Non-pigmented ciliary epithelial cell (primary cell): ENCODE results near the gene EFTUD2.
"Not testable (repeated sequence)": the region's sequence is repeated elsewhere in the genome, so short reads cannot be mapped to it uniquely, and the experiment has no call there.

Experiments
- DNase-seq: peaks from one replicate; pipeline ENCODE4 v3.0.0-alpha.2; 2010; ENCODE audit warnings: low read depth

The EFTUD2 gene

GRCh38 chr17:44848961-44849489, 50.2 kb downstream of the EFTUD2 start:
- no peak for DNase-seq

DNA sequence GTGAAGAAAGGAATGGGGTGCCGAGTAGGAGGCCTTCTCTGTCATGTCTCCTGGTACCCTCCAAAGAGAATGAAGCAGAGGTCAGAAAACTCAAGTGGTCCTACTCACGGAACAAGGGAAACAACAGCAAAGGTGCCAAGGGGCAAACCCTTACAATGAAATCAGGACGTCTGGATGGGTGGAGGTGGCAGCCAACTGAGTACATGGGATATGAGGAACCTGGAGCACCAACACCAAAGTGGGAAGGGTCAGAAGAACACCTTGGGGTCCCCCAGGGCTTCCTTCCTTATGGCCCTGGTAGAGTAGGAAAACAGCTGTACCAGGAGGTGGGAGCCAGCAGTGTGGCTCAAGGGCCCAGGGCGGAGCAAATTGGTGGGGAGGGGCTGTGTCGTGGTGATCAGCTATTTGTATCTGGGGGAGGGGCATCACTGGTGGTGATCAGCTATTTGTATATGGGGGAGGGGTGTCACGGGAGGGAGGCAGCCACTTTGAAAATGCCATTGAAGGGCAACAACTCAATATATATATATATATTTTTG, 50.9 kb downstream of the EFTUD2 start:
- DNase-seq: no peak

DNA sequence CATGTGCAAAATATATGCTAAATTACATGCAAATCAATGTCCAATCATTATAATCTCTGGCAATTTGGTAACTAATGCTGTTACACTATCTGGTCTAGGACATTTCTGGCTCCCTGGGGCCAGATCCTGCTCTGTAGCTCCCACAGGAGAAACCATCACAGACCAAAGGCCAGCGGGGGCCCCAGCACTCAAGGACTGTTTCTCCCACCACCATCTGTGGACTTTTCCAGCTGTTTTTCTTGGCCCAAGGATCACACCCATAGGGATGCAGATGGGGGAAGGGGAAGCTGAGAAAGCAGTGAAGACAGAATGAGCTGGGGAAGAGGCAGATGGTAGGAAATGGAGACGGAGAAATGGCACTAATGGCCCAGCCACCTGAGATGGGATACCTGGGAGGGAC, 51.7 kb downstream of the EFTUD2 start, which contains the start of gene HIGD1B:
TSS of gene HIGD1B (plus strand) at position 298 of the 400 bp plus-strand sequence. CDS start 270 bp downstream, outside the sequence.
- no peak for DNase-seq

DNA sequence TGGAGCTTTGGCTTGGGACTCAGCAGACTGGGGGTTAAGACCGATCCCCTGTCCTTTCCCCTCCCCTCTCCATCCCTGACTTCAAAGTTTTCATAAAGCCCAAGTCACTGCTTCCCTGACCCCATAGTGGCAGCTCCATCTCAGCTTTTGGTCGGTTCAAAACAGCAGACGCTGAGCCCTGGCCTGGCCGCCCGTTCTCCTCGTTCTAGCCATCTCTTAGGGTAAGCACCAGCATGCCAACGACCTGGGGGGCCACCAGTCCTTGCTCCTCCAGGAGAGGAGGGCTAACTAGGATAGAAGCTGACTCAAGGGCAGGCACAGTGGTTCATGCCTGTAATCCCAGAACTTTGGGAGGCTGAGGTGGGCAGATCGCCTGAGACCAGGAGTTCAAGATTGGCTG, 53.0 kb downstream of the EFTUD2 start:
- DNase-seq: no peak

GRCh38 chr17:44844390-44844830, 54.8 kb downstream of the EFTUD2 start:
- no peak for DNase-seq

DNA sequence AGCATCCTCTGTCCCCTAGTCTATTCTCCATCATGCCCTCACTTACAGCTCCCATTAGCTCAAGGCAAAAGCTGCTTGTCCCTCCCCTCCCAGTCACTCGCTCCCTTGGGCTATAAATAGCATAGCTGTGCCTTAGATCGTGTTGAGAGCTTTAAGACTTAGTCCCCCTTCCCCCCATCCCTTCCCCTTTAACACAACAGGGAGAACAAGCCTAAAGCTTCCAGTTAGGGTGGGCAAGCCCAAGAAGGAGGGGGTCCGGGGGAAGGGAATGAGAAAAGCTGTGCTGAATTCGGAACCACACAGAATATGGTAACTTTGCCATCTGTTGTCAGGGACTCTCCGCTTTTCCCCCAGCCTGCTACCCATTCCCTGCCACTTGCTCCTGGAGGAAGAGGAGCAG, 56.5 kb downstream of the EFTUD2 start:
- DNase-seq: no peak

- DNase-seq: no peak
These were observed 58.3 kb downstream of the EFTUD2 start for GRCh38 chr17:44840936-44841335.

GRCh38 chr17:44840274-44840673, 59.0 kb downstream of the EFTUD2 start:
- no peak for DNase-seq

- no peak for DNase-seq
These were observed 62.0 kb downstream of the EFTUD2 start for GRCh38 chr17:44837196-44837595.

- no peak for DNase-seq
These were observed 66.4 kb downstream of the EFTUD2 start for GRCh38 chr17:44832805-44833204.

DNA sequence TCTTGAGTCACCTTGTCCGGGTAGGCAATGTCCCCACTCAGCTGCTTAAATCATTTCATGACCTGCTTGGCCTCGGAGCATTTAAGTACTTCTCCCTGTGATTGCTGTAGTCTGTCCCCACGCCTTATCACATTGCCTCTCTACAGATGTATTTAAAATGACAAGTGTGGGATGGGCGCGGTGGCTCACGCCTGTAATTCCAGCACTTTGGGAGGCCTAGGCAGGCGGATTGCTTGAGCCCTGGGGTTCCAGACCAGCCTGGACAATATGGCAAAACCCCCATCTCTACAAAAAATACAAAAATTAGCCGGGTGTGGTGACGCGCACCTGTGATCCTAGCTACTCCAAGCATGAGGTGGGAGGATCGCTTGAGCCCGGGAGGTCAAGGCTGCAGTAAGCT, 67.9 kb downstream of the EFTUD2 start:
- no peak for DNase-seq

DNA sequence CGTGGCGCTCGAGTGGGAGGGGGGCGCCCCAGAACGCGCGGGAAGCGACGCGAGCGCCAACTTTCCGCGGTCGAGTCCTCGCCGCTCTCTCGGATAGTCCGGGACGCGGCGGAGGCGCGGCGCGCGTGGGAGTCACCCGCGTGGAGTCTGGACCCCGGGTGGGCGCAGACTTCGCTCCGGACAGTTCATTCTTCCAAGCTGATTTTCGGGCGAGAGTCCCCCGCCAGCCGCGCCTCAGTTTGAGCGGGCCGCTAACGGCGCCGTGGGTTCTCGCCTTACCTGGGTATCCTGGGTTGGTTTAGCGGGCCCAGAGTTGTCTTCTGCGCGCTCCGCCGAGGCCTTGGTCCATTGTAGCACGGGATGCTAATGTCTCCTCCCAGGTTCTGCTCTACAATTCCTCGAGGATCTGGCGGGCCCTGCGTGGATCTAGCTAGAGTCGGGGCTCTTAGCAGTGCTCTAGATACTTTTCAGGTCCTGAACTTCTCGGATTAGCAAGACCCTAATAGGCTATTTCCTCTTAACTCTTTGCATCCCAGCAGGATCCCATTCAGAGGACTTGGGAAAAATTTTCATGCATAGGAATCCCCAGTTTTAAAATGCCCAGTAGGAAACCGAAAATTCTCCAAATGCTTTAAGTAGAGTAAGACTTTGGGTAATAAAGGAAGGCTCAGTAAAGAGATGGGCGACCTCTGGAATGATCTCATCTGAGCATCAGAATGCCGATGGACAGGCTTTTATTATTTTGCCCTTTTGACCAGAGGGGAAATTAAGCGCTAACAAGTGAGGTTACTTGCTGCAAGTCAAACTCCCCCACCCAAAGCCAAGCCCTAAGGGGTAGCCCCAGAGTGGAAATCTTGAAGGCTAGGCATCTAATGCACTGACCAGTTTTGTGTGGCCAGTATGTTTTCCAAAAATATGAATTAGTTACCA, 68.6 kb downstream of the EFTUD2 start:
- no peak for DNase-seq

DNA sequence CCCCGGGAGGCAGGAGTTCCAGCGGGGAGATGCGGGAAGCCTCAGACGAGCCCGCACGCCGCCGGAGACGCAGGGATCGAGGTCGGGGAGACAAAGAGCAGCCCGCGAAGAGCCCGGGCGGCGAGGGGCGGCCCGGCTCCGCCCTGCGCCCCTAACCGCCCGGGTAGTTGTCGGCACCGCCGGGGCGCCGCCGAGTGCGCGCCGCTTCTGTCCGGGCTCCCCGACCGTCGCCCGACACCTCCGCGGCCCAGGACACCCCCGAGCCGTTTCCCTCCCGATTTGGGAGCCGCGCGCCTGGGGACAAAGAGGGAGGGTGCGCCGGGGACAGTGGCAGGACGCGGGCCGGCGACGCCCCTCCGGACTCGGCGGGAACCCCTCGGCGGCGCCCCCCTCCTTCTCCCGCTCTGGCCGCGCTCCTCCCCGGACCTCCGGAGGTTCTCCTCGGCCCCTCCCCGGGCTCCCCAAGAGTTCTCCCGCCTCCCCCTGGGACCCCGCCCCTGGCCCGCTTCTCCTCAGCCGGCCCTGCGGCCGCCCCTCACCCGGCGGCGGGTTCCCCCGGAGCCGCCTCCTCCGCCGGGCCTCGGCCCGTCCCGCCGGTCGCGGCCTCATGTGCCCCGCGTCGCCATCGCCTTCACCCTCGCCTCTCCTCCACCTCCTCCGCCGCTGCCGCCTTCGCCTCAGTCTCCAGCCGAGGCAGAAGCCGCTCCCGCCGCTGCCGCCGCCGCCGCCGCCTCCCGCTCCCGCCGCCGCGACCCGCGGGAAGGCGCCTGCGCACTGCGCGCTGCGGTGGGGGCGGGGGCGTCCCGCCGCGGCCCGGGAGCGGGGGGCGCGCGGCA, 69.5 kb downstream of the EFTUD2 start, which contains the start of gene GJC1:
TSS of gene GJC1 (minus strand) at position 765 of the 836 bp plus-strand sequence. CDS start 24,470 bp downstream, outside the sequence.
- no peak for DNase-seq

- no peak for DNase-seq
These were observed 70.2 kb downstream of the EFTUD2 start for GRCh38 chr17:44828919-44829522.

DNA sequence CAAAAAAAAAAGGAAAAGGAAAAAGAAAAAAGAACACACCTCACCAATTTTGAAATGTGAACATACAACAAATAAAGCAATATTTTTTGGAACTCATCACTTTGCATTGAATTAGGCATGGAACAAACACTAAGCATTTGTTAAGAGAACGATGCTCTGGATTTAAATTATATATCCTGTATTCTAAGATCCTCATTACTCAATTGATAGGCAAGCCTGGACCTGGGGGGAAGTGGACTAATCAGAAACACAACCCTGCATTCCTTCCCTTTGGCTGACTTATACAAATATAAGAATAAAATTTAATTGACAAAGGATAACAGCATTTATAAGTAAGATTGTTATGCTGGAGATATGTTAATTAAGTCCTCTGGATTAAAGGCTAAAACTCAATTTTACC, 71.4 kb downstream of the EFTUD2 start:
- DNase-seq: no peak

- DNase-seq: no peak
These were observed 73.0 kb downstream of the EFTUD2 start for GRCh38 chr17:44826123-44826790.

DNA sequence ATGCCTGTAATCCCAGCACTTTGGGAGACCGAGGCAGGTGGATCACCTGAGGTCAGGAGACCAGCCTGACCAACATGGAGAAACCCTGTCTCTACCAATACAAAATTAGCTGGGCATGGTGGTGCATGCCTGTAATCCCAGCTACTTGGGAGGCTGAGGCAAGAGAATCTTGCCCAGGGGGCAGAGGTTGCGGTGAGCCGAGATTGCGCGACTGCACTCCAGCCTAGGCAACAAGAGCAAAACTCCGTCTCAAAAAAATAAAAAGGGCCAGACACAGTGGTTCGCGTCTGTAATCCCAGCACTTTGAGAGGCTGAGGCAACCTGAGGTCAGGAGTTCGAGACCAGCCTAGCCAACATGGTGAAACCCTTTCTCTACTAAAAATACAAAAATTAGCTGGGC, 74.0 kb downstream of the EFTUD2 start:
- DNase-seq: not testable (repeated sequence)

GRCh38 chr17:44820631-44821212, 78.5 kb downstream of the EFTUD2 start:
- DNase-seq: peak; percentile 72

GRCh38 chr17:44818508-44818907, 80.7 kb downstream of the EFTUD2 start:
- DNase-seq: not testable (repeated sequence)

DNA sequence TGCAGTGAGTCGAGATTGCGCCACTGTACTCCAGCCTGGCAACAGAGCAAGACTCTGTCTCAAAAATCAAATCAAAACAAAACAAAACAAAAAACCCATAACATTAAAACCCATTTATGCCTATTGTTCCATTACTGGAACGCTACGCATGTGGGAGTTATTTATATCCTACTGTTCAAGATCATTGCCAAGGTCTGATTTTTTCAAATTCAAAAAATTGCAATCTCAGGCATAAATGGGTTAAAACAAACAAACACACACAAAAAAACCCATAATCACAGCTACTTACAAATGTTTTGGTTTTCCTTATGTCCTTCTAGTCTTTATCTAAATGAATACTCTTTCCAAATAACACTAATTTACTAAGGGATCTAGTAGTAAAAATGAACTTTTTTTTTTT, 87.0 kb downstream of the EFTUD2 start:
- DNase-seq: no peak
